PFSK-1 (cell line): ENCODE data around the gene PPFIA1.

ENCODE experiments used
- POLR2AphosphoS5 ChIP-seq: IDR thresholded peaks from 2 replicates; pipeline ENCODE4 v1.6.1; 2012; ENCODE audit warnings: low read depth, mild to moderate bottlenecking, control low read depth, low read length, moderate library complexity
- TAF1 ChIP-seq: IDR thresholded peaks from 2 replicates; pipeline ENCODE4 v1.6.1; 2012; ENCODE audit warnings: low read length, control low read depth, borderline replicate concordance; ENCODE audit not compliant: insufficient read depth

DNA sequence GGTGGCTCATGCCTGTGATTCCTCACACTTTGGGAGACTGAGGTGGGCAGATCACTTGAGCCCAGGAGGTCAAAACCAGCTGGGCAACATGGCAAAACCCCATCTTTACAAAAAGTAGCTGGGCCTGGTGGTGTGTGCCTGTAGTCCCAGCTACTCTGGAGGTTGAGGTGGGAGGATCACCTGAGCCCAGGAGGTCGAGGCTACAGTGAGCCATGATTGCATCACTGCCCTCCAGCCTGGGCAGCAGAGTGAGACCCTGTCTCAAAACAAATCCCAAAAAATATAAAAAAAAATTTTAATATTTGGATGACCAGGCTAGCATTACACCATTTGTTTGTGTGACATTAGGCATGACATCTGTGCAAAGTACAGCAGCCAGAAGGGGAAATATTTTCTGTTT lies 78.1 kb downstream of the PPFIA1 start:
- TF ChIP-seq POLR2AphosphoS5 (no peak), TAF1 (no peak)
